K562 (cell line): Measurements from ENCODE around the gene ESD. TPM values are rescaled to one million over a fixed set of nuclear protein-coding genes. Genes with fewer than 3 reads are reported as not detected.

Experiments
- ATAC-seq: fragments of 200-7000 bp; cut with Tn5 transposase; 3 replicates; pipeline ENCODE4 v1.9.1; 2020; ENCODE audit warnings: moderate library complexity
- BruUV-seq: library from RNA; stranded (reverse); fragments of 400-500 nt; replicated peaks from 2 replicates; lab custom pipeline; 2021; lab: Mats Ljungman, UMichigan
- CTCF ChIA-PET: fragments of 300-600 bp; formaldehyde crosslinking; extraction: SDS; loops from one replicate; lab custom pipeline; 2021; ENCODE audit warnings: low intra/inter-chr PET ratio; lab: Yijun Ruan, JAX
- POLR2A ChIA-PET: fragments of 300-600, 350-650 bp; sonication (Branson Sonifier 250); formaldehyde crosslinking; extraction: SDS; loops from one replicate; lab custom pipeline; 2021; ENCODE audit warnings: antibody characterized with exemption, inconsistent platforms; lab: Yijun Ruan, JAX
- DNase-seq, 4 experiments: peaks; one replicate each; pipeline versions ENCODE4 v3.0.0 to v3.0.0-alpha.2; 2011 to 2018; ENCODE audit warnings: low spot score in 3 of 4, mixed read lengths in 3 of 4; ENCODE audit errors: extremely low read depth in 1 of 4
- FAIRE-seq: peaks from 2 replicates; lab custom pipeline; 2011; peaks lifted over from hg19 to GRCh38; lab: Jason Lieb, UNC
- H2AFZ ChIP-seq: 2 replicates; pipeline ENCODE4 v1.6.0; 2011; ENCODE audit warnings: low read depth, low read length, control low read depth, inconsistent platforms
- H3K27ac ChIP-seq: fragments of 200-600 bp; 3 replicates; pipeline ENCODE4 v1.8.0; 2011; ENCODE audit warnings: low read depth, mild to moderate bottlenecking, control low read depth, inconsistent platforms, low read length, moderate library complexity, mixed read lengths; ENCODE audit errors: extremely low read depth
- H3K27me3 ChIP-seq, 2 experiments: fragments of 300-600 bp in 1 of 2; 2 replicates in 1 of 2; 3 replicates in 1 of 2; pipeline versions ENCODE4 v1.6.0 to v1.8.0; 2011; ENCODE audit warnings: inconsistent platforms in 2 of 2, low read length in 2 of 2, mild to moderate bottlenecking in 1 of 2, mixed read lengths in 1 of 2, moderate library complexity in 1 of 2; ENCODE audit not compliant: control insufficient read depth in 2 of 2, insufficient read depth in 2 of 2
- H3K36me3 ChIP-seq: fragments of 300-600 bp; 3 replicates; pipeline ENCODE4 v1.8.0; 2011; ENCODE audit warnings: mild to moderate bottlenecking, low read length, inconsistent platforms; ENCODE audit not compliant: control insufficient read depth, insufficient read depth
- H3K4me1 ChIP-seq, 2 experiments: fragments of 200-600 bp in 1 of 2; replicated peaks in 1 of 2; 2 replicates in 1 of 2; 3 replicates in 1 of 2; pipeline versions ENCODE4 v1.5.1 to v1.8.0; 2011; ENCODE audit warnings: inconsistent platforms in 2 of 2, low read length in 2 of 2, mild to moderate bottlenecking in 1 of 2, mixed read lengths in 1 of 2, moderate library complexity in 1 of 2; ENCODE audit not compliant: control insufficient read depth in 2 of 2, insufficient read depth in 2 of 2
- H3K4me2 ChIP-seq: 2 replicates; pipeline ENCODE4 v1.6.1; 2011; ENCODE audit warnings: low read length, control low read depth, inconsistent platforms, mixed read lengths; ENCODE audit not compliant: insufficient read depth
- H3K4me3 ChIP-seq: fragments of 200-600 bp; sonication (generic), shearing (Covaris generic); 2 replicates; pipeline ENCODE4 v1.5.1; 2016; ENCODE audit warnings: control low read depth, inconsistent platforms
- H3K79me2 ChIP-seq: fragments of 200-600 bp; 3 replicates; pipeline ENCODE4 v1.8.0; 2011; ENCODE audit warnings: low read length, inconsistent platforms; ENCODE audit not compliant: control insufficient read depth, insufficient read depth
- H3K9ac ChIP-seq, 2 experiments: 2 replicates each; pipeline versions ENCODE4 v1.6.0 to v1.6.1; 2011; ENCODE audit warnings: low read depth in 2 of 2, low read length in 2 of 2, control low read depth in 1 of 2, inconsistent platforms in 1 of 2, mild to moderate bottlenecking in 1 of 2, mixed read lengths in 1 of 2; ENCODE audit not compliant: insufficient read depth in 1 of 2
- H3K9me1 ChIP-seq: one replicate; pipeline ENCODE4 v1.6.0; 2011; ENCODE audit warnings: inconsistent platforms, mild to moderate bottlenecking, low read length, moderate library complexity; ENCODE audit not compliant: control insufficient read depth, insufficient read depth
- H3K9me3 ChIP-seq: replicated peaks from 2 replicates; pipeline ENCODE4 v1.5.1; 2011; ENCODE audit warnings: low read depth, low read length, inconsistent platforms; ENCODE audit not compliant: control insufficient read depth, insufficient read depth
- H4K20me1 ChIP-seq: replicated peaks from 2 replicates; pipeline ENCODE4 v1.6.1; 2011; ENCODE audit warnings: low read length, inconsistent platforms, mixed read lengths; ENCODE audit not compliant: control insufficient read depth, insufficient read depth
- CXXC5 ChIP-seq: fragments of 250-450 bp; sonication (Bioruptor Pico); IDR thresholded peaks from 2 replicates; pipeline ENCODE4 v1.8.0; 2022; ENCODE audit warnings: inconsistent platforms, mild to moderate bottlenecking, moderate library complexity
- ERF ChIP-seq: fragments of 450-650 bp; formaldehyde crosslinking; IDR thresholded peaks from 2 replicates; pipeline ENCODE4 v1.4.0; 2020; ENCODE audit warnings: mild to moderate bottlenecking, mixed read lengths
- FOXP1 ChIP-seq: sonication (generic); formaldehyde crosslinking; IDR thresholded peaks from 2 replicates; pipeline ENCODE4 v1.8.0; 2022; ENCODE audit warnings: mild to moderate bottlenecking, missing genetic modification reagents
- HNRNPK ChIP-seq: fragments of 200-400 bp; formaldehyde crosslinking; IDR thresholded peaks from one replicate; pipeline ENCODE4 v1.6.1; 2018; ENCODE audit warnings: mild to moderate bottlenecking, low read depth, low read length; ENCODE audit not compliant: poor library complexity, severe bottlenecking
- RAD21 ChIP-seq, 2 experiments: fragments of 250-450 bp in 1 of 2; fragments of 450-650 bp in 1 of 2; sonication (Bioruptor Pico) in 1 of 2; formaldehyde crosslinking in 1 of 2; IDR thresholded peaks in 1 of 2; conservative IDR thresholded peaks in 1 of 2; 2 replicates each; pipeline versions ENCODE4 v1.4.0 to v1.8.0; 2020 to 2022; ENCODE audit warnings: mild to moderate bottlenecking in 2 of 2, moderate library complexity in 1 of 2
- RHOXF2B ChIP-seq: fragments of 250-450 bp; sonication (Bioruptor Pico); conservative IDR thresholded peaks from 2 replicates; pipeline ENCODE4 v1.5.1; 2021
- SREBF1 ChIP-seq: fragments of 150-350 bp; IDR thresholded peaks from 2 replicates; pipeline ENCODE4 v1.6.1; 2014; ENCODE audit warnings: antibody characterized with exemption, low read depth, low read length, borderline replicate concordance
- U2AF1 ChIP-seq: fragments of 200-400 bp; formaldehyde crosslinking; optimal IDR thresholded peaks from 2 replicates; pipeline ENCODE3; 2017; ENCODE audit warnings: mild to moderate bottlenecking, low read depth, low read length, moderate library complexity
- ZNF407 ChIP-seq: fragments of 450-650 bp; IDR thresholded peaks from 2 replicates; pipeline ENCODE4 v1.6.1; 2016; ENCODE audit warnings: low read depth
- ZNF586 ChIP-seq: fragments of 450-650 bp; formaldehyde crosslinking; conservative IDR thresholded peaks from 2 replicates; pipeline ENCODE4 v1.4.0; 2020; ENCODE audit warnings: mild to moderate bottlenecking, moderate library complexity
- in situ Hi-C: fragments of 300-500 bp; cut with MboI; formaldehyde crosslinking; loops from 4 replicates; pipeline ENCODE4 v1.15.0; 2018; ENCODE audit warnings: inconsistent platforms, mixed read lengths
- intact Hi-C: fragments of 100-400 bp; cut with micrococcal nuclease; formaldehyde crosslinking; loops from 2 replicates; pipeline ENCODE4 v1.14.2; 2022
- polyA plus RNA-seq, 8 experiments: library from polyadenylated mRNA; depleted of rRNA in 4 of 8; stranded (reverse) in 5 of 8; unstranded in 3 of 8; fragments of >200 nt; fragmentation: Nextera tagmentation in 2 of 8; fragmentation: Illumina TruSeq in 1 of 8; extraction: Ambion mirVana in 2 of 8; extraction: Trizol in 1 of 8; gene quantifications; 2 replicates each; pipeline versions ENCODE4 v1.2.1 to v1.2.3, GENCODE V29; 2011 to 2014; ENCODE audit warnings: inconsistent platforms in 1 of 8, missing spikeins in 1 of 8
- total RNA-seq, 7 experiments: library from RNA; depleted of rRNA in 6 of 7; stranded (reverse); fragments of >200 nt in 6 of 7; fragmentation: Illumina TruSeq in 2 of 7; extraction: Trizol in 2 of 7; gene quantifications; 2 replicates each; pipeline versions ENCODE4 v1.2.1 to v1.2.3, GENCODE V29; 2011 to 2021; ENCODE audit warnings: low replicate concordance in 1 of 7
- TF ChIP-seq, protein P1 (sequence below): sonication (generic); formaldehyde crosslinking; IDR thresholded peaks from 2 replicates; pipeline ENCODE4 v1.8.0; 2022; ENCODE audit warnings: mild to moderate bottlenecking, low read depth, missing genetic modification reagents

The ESD gene
- total and polyA plus RNA-seq, 9 of the 15 experiments (the other 6 are each of a cell fraction or from before 2014, with no cell fraction given): 88.9 to 402 (median 232) TPM

GRCh38 chr13:46773541-46773940, 23.4 kb downstream of the ESD start (continued):
- TF ChIP-seq ZNF407: no peak
- no peak for TF ChIP-seq ZNF586 (CRISPR knock-in tag)

- no TSS peak for BruUV-seq
- ChIA-PET POLR2A (no interaction called here), CTCF (interaction anchor here (0.6 kb wide), 1 partner anchor 1269 kb away, joined by 3 read pairs; no protein-coding TSS in a partner anchor)
- peaks cover 55% of the 10 kb centered on the region for H3K36me3 ChIP-seq
- no peak overlapping the region for H3K27ac ChIP-seq
- H3K9me1 ChIP-seq: no peaks in the 10 kb centered on the region
- ATAC-seq (no peak), DNase-seq (no peak), FAIRE-seq (no peak)
- H3K9ac ChIP-seq: no peak overlapping the region
- no peak overlapping the region for H2AFZ ChIP-seq
- no peaks in the 10 kb centered on the region for H3K27me3 ChIP-seq
- H3K79me2 ChIP-seq: no peaks in the 10 kb centered on the region
- intact Hi-C loops: no loop called here
- no peaks in the 10 kb centered on the region for H4K20me1 ChIP-seq
- no peaks in the 10 kb centered on the region for H3K9me3 ChIP-seq
- H3K4me1 ChIP-seq: no peaks in the 10 kb centered on the region
- no peak overlapping the region for H3K4me3 ChIP-seq
- in situ Hi-C loops: no loop called here
- H3K4me2 ChIP-seq: no peak overlapping the region
- TF ChIP-seq RAD21 (CRISPR knock-in tag; conservative IDR thresholded peaks at IDR 0.05 in 1 of 2, IDR thresholded peaks at IDR 0.05 in 1 of 2): no peak
- no peak for TF ChIP-seq CXXC5 (CRISPR knock-in tag)
- no peak for TF ChIP-seq U2AF1
- no peak for TF ChIP-seq HNRNPK
- TF ChIP-seq ERF (CRISPR knock-in tag): no peak
- TF ChIP-seq SREBF1: no peak
- TF ChIP-seq, protein P1, sequence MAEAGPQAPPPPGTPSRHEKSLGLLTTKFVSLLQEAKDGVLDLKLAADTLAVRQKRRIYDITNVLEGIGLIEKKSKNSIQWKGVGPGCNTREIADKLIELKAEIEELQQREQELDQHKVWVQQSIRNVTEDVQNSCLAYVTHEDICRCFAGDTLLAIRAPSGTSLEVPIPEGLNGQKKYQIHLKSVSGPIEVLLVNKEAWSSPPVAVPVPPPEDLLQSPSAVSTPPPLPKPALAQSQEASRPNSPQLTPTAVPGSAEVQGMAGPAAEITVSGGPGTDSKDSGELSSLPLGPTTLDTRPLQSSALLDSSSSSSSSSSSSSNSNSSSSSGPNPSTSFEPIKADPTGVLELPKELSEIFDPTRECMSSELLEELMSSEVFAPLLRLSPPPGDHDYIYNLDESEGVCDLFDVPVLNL (CRISPR knock-in tag): no peak
- TF ChIP-seq FOXP1 (CRISPR knock-in tag): no peak
- no peak for TF ChIP-seq RHOXF2B
Measured at GRCh38 chr13:46771693-46772092, 25.3 kb downstream of the ESD start.
